DND-41 (cell line): ENCODE data around the gene XIRP2.

Experiments used
- EZH2 ChIP-seq: IDR thresholded peaks from 3 replicates; pipeline ENCODE4 v1.6.1; 2012; ENCODE audit warnings: borderline replicate concordance, low read depth, mild to moderate bottlenecking, moderate library complexity, low read length, inconsistent platforms; ENCODE audit not compliant: severe bottlenecking
- TF ChIP-seq, protein P1 (sequence below): IDR thresholded peaks from 2 replicates; pipeline ENCODE4 v1.5.1; 2012; ENCODE audit warnings: borderline replicate concordance, low read length, moderate library complexity, mild to moderate bottlenecking; ENCODE audit not compliant: poor library complexity, severe bottlenecking; ENCODE audit errors: extremely low read depth

DNA sequence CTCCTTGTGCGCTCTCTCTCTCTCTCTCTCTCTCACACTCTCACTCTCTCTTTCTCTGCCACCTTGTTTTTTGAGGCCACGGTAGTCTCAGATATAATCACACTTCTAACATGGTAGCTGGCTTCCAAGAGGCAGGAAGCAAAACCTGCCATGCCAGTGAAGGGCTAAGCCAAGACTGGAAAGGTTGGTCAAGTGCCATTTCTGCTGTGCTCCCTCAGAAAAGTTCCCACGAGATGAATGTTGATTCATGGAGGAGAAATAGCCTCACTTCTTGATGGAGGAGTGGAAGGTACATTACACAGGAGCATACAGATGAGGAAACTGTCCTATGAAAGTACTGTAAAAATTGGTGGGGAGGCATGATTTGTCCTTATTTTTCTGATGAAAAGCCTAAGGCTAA is 237.9 kb downstream of the XIRP2 start:
- TF ChIP-seq, protein P1, sequence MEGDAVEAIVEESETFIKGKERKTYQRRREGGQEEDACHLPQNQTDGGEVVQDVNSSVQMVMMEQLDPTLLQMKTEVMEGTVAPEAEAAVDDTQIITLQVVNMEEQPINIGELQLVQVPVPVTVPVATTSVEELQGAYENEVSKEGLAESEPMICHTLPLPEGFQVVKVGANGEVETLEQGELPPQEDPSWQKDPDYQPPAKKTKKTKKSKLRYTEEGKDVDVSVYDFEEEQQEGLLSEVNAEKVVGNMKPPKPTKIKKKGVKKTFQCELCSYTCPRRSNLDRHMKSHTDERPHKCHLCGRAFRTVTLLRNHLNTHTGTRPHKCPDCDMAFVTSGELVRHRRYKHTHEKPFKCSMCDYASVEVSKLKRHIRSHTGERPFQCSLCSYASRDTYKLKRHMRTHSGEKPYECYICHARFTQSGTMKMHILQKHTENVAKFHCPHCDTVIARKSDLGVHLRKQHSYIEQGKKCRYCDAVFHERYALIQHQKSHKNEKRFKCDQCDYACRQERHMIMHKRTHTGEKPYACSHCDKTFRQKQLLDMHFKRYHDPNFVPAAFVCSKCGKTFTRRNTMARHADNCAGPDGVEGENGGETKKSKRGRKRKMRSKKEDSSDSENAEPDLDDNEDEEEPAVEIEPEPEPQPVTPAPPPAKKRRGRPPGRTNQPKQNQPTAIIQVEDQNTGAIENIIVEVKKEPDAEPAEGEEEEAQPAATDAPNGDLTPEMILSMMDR: no peak
- no peak for TF ChIP-seq EZH2
